Caco-2 (cell line): ENCODE measurements around the gene ROBO4. TPM values are rescaled to one million over a fixed set of nuclear protein-coding genes. Genes with fewer than 3 reads are reported as not detected.

Source experiments
- BruUV-seq: library from RNA; stranded (reverse); fragments of 400-500 nt; replicated peaks from 2 replicates; lab custom pipeline; 2021; lab: Mats Ljungman, UMichigan
- CTCF ChIA-PET: fragments of 300-600 bp; sonication (Branson Sonifier 250); formaldehyde crosslinking; loops from one replicate; lab custom pipeline; 2022; ENCODE audit warnings: antibody characterized with exemption; lab: Charles Lee
- POLR2A ChIA-PET: fragments of 300-600 bp; sonication (Branson Sonifier 250); formaldehyde crosslinking; loops from one replicate; lab custom pipeline; 2022; ENCODE audit warnings: antibody characterized with exemption; lab: Charles Lee
- DNase-seq, 2 experiments: peaks; one replicate each; pipeline versions ENCODE4 v3.0.0 to v3.0.0-alpha.2; 2020 to 2022
- H3K27me3 ChIP-seq: replicated peaks from 2 replicates; pipeline ENCODE4 v1.6.0; 2011; ENCODE audit warnings: low read length; ENCODE audit not compliant: control insufficient read depth, insufficient read depth
- H3K36me3 ChIP-seq: 2 replicates; pipeline ENCODE4 v1.5.1; 2011; ENCODE audit warnings: low read length; ENCODE audit not compliant: control insufficient read depth, insufficient read depth
- H3K4me1 ChIP-seq: fragments of 250-450 bp; sonication (Bioruptor Pico); 2 replicates; pipeline ENCODE4 v1.5.1; 2020; ENCODE audit warnings: mild to moderate bottlenecking
- H3K4me3 ChIP-seq: 2 replicates; pipeline ENCODE4 v1.5.1; 2011; ENCODE audit warnings: low read depth, mild to moderate bottlenecking, control low read depth, low read length
- H3K9me3 ChIP-seq: fragments of 250-450 bp; sonication (Bioruptor Pico); 2 replicates; pipeline ENCODE4 v1.5.1; 2020; ENCODE audit warnings: mild to moderate bottlenecking, moderate library complexity
- H3K27ac Mint-ChIP-seq: one replicate; pipeline ENCODE4 v1.8.0; 2022; ENCODE audit warnings: mixed read lengths; ENCODE audit not compliant: unreplicated experiment
- H3K27me3 Mint-ChIP-seq: one replicate; pipeline ENCODE4 v1.8.0; 2022; ENCODE audit warnings: mixed read lengths; ENCODE audit not compliant: insufficient read depth, unreplicated experiment
- H3K36me3 Mint-ChIP-seq: one replicate; pipeline ENCODE4 v1.8.0; 2022; ENCODE audit warnings: mild to moderate bottlenecking, mixed read lengths; ENCODE audit not compliant: insufficient read depth, unreplicated experiment
- H3K4me1 Mint-ChIP-seq: one replicate; pipeline ENCODE4 v1.8.0; 2022; ENCODE audit warnings: low read depth, mixed read lengths; ENCODE audit not compliant: unreplicated experiment
- H3K4me3 Mint-ChIP-seq: one replicate; pipeline ENCODE4 v1.8.0; 2022; ENCODE audit warnings: mild to moderate bottlenecking, moderate library complexity, mixed read lengths; ENCODE audit not compliant: unreplicated experiment
- H3K9me3 Mint-ChIP-seq: one replicate; pipeline ENCODE4 v1.8.0; 2022; ENCODE audit warnings: mixed read lengths; ENCODE audit not compliant: unreplicated experiment
- intact Hi-C: fragments of 100-400 bp; cut with micrococcal nuclease; formaldehyde crosslinking; loops from one replicate; pipeline ENCODE4 v1.10.0; 2022; ENCODE audit not compliant: unreplicated experiment
- total RNA-seq: library from RNA; stranded (reverse); gene quantifications from 2 replicates; pipeline ENCODE4 v1.2.3, GENCODE V29; 2022
- TF ChIP-seq, protein P1 (sequence below), 2 experiments: fragments of 200-600 bp in 1 of 2; IDR thresholded peaks; 1 replicate in 1 of 2; 2 replicates in 1 of 2; pipeline versions ENCODE4 v1.5.1 to v1.8.0; 2011 to 2022; ENCODE audit warnings: antibody characterized with exemption in 1 of 2, control low read depth in 1 of 2, inconsistent platforms in 1 of 2, low read depth in 1 of 2, low read length in 1 of 2, mild to moderate bottlenecking in 1 of 2, moderate library complexity in 1 of 2; ENCODE audit not compliant: insufficient read depth in 1 of 2, severe bottlenecking in 1 of 2, unreplicated experiment in 1 of 2

Gene ROBO4
- total RNA-seq, 1 experiment from 2014 or later, result not detected

DNA sequence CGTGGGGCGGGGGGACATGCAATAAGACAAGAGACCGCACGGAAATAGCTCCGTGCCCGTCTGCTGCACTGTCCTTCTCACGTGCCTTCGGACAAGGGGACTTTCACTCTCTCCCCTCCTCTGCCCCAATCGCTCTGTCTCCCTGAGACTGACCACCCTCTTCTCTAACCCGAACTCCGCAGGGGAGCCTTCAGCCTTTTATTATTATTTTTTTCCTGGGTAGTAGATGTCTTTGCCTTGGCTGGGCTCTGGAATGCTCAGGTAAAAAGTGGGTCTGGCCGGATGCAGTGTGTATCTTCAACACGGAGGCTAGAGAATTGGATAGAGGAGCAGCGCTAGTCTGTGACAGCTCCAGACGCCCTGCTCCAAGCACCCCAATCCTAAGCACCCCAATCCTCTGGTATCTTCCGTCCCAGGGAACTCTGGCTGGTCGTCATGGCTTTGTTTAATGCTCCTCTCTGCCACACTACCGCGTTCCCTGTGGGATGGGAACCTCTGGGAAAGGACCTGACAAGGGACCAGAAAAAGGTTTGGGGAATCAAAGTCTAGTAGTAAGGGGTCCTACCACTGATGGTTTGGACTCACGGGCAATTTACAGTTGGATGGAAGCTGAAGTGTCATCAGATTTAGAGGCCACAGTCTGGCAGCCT, 57.6 kb downstream of the ROBO4 start:
- peaks cover 34% of the 10 kb centered on the region for H3K27me3 ChIP-seq
- no peaks in the 10 kb centered on the region for H3K9me3 ChIP-seq
- ChIA-PET POLR2A (no interaction called here), CTCF (interaction anchor here (0.6 to 4.4 kb wide), 5 partner anchors 26 to 1259 kb away, joined by 3 to 22 read pairs (median 4); partner anchors contain the start of gene ROBO3)
- H3K27ac Mint-ChIP-seq, result no peak overlapping the region
- no peaks in the 10 kb centered on the region for H3K36me3 ChIP-seq
- peaks cover 41% of the 10 kb centered on the region for H3K27me3 Mint-ChIP-seq
- BruUV-seq, result no TSS peak
- no peak for DNase-seq
- TF ChIP-seq, protein P1, sequence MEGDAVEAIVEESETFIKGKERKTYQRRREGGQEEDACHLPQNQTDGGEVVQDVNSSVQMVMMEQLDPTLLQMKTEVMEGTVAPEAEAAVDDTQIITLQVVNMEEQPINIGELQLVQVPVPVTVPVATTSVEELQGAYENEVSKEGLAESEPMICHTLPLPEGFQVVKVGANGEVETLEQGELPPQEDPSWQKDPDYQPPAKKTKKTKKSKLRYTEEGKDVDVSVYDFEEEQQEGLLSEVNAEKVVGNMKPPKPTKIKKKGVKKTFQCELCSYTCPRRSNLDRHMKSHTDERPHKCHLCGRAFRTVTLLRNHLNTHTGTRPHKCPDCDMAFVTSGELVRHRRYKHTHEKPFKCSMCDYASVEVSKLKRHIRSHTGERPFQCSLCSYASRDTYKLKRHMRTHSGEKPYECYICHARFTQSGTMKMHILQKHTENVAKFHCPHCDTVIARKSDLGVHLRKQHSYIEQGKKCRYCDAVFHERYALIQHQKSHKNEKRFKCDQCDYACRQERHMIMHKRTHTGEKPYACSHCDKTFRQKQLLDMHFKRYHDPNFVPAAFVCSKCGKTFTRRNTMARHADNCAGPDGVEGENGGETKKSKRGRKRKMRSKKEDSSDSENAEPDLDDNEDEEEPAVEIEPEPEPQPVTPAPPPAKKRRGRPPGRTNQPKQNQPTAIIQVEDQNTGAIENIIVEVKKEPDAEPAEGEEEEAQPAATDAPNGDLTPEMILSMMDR (IDR thresholded peaks at IDR 0.05; ENCODE audit: insufficient read depth in 1 of 2, low read depth in 1 of 2, low read length in 1 of 2, severe bottlenecking in 1 of 2, unreplicated experiment in 1 of 2), result no peak
- H3K4me1 Mint-ChIP-seq, result peaks cover 6% of the 10 kb centered on the region
- peaks cover 9% of the 10 kb centered on the region; the same call in 1 of the 2 replicates for H3K4me1 ChIP-seq
- peak overlapping the region; percentile 70 for H3K4me3 Mint-ChIP-seq
- H3K4me3 ChIP-seq, result peak overlapping the region; percentile 44
- intact Hi-C loops, result no loop called here
- no peaks in the 10 kb centered on the region for H3K9me3 Mint-ChIP-seq
- H3K36me3 Mint-ChIP-seq, result no peaks in the 10 kb centered on the region

DNA sequence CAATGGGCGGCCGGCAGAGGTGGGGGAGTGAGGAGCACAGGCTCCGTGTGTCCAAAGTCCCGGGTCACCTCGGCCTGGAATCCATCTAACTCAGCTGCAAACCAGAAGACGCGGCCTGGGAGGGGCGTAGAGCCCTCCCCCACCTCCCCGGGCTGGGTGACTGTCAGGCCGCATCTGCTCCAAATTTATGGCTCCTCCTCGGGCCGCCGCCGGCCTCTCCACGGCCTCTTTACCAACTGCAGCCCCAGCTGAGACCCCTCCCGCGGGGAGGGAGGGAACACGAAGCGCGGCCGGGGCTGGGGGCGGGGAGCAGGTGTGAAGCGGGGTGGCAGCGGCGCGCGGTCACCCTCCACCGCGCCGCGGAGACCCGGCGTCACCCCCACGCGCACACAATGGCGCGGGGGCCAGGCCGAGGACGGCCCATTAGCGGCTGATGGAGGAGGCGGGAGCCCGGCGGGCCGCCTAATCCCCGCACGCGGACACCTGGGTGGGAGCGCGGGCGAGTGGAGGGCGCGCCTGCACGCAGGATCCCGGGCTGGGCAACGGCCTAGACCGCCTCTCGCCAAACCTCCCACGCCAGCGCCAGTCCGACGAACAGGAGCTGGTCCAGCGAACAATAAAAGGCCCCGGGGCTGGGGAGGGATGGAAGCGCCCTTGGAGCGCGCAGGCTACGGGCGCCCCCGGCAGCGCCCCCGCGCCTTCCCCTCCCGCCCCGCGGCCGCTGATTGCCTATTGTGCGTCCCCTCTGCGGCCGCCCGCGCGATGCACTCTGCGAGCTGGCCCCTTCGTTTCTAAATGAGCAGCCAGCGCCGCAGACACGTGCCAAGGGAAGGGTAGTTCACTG, 58.3 kb downstream of the ROBO4 start:
- no peaks in the 10 kb centered on the region for H3K36me3 ChIP-seq
- no TSS peak for BruUV-seq
- Mint-ChIP-seq H3K27me3 (peaks cover 41% of the 10 kb centered on the region), H3K4me1 (peaks cover 6% of the 10 kb centered on the region), H3K9me3 (no peaks in the 10 kb centered on the region), H3K27ac (no peak overlapping the region), H3K36me3 (no peaks in the 10 kb centered on the region), H3K4me3 (peak overlapping the region; percentile 70)
- intact Hi-C loops, result no loop called here
- H3K4me1 ChIP-seq, result peaks cover 13% of the 10 kb centered on the region; the same call in 1 of the 2 replicates
- no peaks in the 10 kb centered on the region for H3K9me3 ChIP-seq
- POLR2A ChIA-PET, result interaction anchor here (0.6 kb wide), 1 partner anchor 74 kb away, joined by 6 read pairs; no protein-coding TSS in a partner anchor
- CTCF ChIA-PET, result interaction anchor here (0.6 to 4.4 kb wide), 9 partner anchors 27 to 1258 kb away, joined by 3 to 22 read pairs (median 4); partner anchors contain the start of gene ROBO3
- peaks cover 28% of the 10 kb centered on the region for H3K27me3 ChIP-seq
- peak overlapping the region; percentile 44 for H3K4me3 ChIP-seq
- peak in 1 of 2 experiments; percentile 38 for DNase-seq
- TF ChIP-seq, protein P1 (IDR thresholded peaks at IDR 0.05; ENCODE audit: insufficient read depth in 1 of 2, low read depth in 1 of 2, low read length in 1 of 2, severe bottlenecking in 1 of 2, unreplicated experiment in 1 of 2), result no peak

DNA sequence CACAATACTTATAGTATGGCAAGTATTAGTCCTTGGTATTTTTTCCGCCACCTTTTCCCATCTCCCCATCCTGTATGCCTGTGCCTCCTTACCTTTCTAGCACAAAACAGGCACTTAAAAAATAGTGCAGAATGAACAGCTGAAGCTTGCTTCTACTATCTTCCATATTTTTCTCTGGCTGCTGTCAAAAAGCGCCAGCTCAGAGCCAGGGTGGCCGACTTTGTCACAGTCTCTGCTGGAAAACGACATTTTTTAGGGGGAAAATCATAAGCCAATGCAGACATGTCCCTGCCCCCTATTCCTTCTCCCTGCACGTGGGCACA, 58.9 kb downstream of the ROBO4 start:
- ChIA-PET POLR2A (interaction anchor here (0.6 kb wide), 1 partner anchor 73 kb away, joined by 6 read pairs; no protein-coding TSS in a partner anchor), CTCF (interaction anchor here (0.6 to 4.4 kb wide), 5 partner anchors 28 to 170 kb away, joined by 3 to 22 read pairs (median 8); partner anchors contain the start of gene ROBO3)
- no TSS peak for BruUV-seq
- H3K36me3 Mint-ChIP-seq, result no peaks in the 10 kb centered on the region
- H3K27ac Mint-ChIP-seq, result no peak overlapping the region
- no peak for DNase-seq
- H3K4me3 ChIP-seq, result peak overlapping the region; percentile 44
- intact Hi-C loops, result no loop called here
- H3K4me1 Mint-ChIP-seq, result peaks cover 6% of the 10 kb centered on the region
- H3K4me3 Mint-ChIP-seq, result peak overlapping the region; percentile 51
- H3K9me3 ChIP-seq, result no peaks in the 10 kb centered on the region
- no peaks in the 10 kb centered on the region for H3K9me3 Mint-ChIP-seq
- no peaks in the 10 kb centered on the region for H3K36me3 ChIP-seq
- H3K27me3 ChIP-seq, result peaks cover 26% of the 10 kb centered on the region
- TF ChIP-seq, protein P1 (IDR thresholded peaks at IDR 0.05; ENCODE audit: insufficient read depth in 1 of 2, low read depth in 1 of 2, low read length in 1 of 2, severe bottlenecking in 1 of 2, unreplicated experiment in 1 of 2), result no peak
- peaks cover 41% of the 10 kb centered on the region for H3K27me3 Mint-ChIP-seq
- H3K4me1 ChIP-seq, result peaks cover 13% of the 10 kb centered on the region; the same call in 1 of the 2 replicates
